Muscle layer of duodenum (tissue), 2 donors: Measurements from ENCODE around the gene DPH2.

ENCODE experiments used
- H3K27ac ChIP-seq: one replicate; pipeline ENCODE4 v1.7.0; 2013; ENCODE audit warnings: mild to moderate bottlenecking, low read length
- H3K27me3 ChIP-seq: one replicate; pipeline ENCODE4 v1.7.0; 2013; ENCODE audit warnings: low read depth, mild to moderate bottlenecking, control low read depth, low read length
- H3K36me3 ChIP-seq, 2 donors: one replicate each; pipeline ENCODE4 v1.7.0; 2013; ENCODE audit warnings: low read length in 2 of 2, control low read depth in 1 of 2, mild to moderate bottlenecking in 1 of 2; ENCODE audit not compliant: insufficient read depth in 2 of 2, control insufficient read depth in 1 of 2
- H3K4me1 ChIP-seq, 2 donors: one replicate each; pipeline ENCODE4 v1.7.0; 2013; ENCODE audit warnings: low read length in 2 of 2, mild to moderate bottlenecking in 2 of 2, control low read depth in 1 of 2, moderate library complexity in 1 of 2; ENCODE audit not compliant: insufficient read depth in 2 of 2, control insufficient read depth in 1 of 2
- H3K4me3 ChIP-seq, 2 donors: one replicate each; pipeline ENCODE4 v1.7.0; 2013; ENCODE audit warnings: low read length in 2 of 2, low read depth in 1 of 2, mild to moderate bottlenecking in 1 of 2
- H3K9me3 ChIP-seq, 2 donors: one replicate each; pipeline ENCODE4 v1.7.0; 2013; ENCODE audit warnings: low read length in 2 of 2, control low read depth in 1 of 2, mild to moderate bottlenecking in 1 of 2; ENCODE audit not compliant: control insufficient read depth in 1 of 2
- donor health status: healthy.

Gene DPH2

GRCh38 chr1:43987159-43987902 lies 17.5 kb downstream of the DPH2 start:
- Histone ChIP-seq H3K27ac (no peak overlapping the region), H3K27me3 (no peaks in the 10 kb centered on the region), H3K36me3 (peaks cover 0 to 9% of the 10 kb centered on the region in 2 donors), H3K4me3 (no peak overlapping the region), H3K9me3 (no peaks in the 10 kb centered on the region), H3K4me1 (peaks cover 0 to 8% of the 10 kb centered on the region in 2 donors)

GRCh38 chr1:43990271-43991199 lies 20.7 kb downstream of the DPH2 start:
- Histone ChIP-seq H3K27ac (peak overlapping the region; percentile 39), H3K4me3 (peak overlapping the region; percentile 65 to 79), H3K4me1 (peaks cover 0 to 8% of the 10 kb centered on the region in 2 donors)

GRCh38 chr1:43991200-43991475 lies 21.3 kb downstream of the DPH2 start:
- no peaks in the 10 kb centered on the region for H3K9me3 ChIP-seq
- H3K4me3 ChIP-seq: peak overlapping the region; percentile 65 to 79
- H3K4me1 ChIP-seq: peaks cover 0 to 8% of the 10 kb centered on the region in 2 donors
- H3K27me3 ChIP-seq: no peaks in the 10 kb centered on the region
- H3K36me3 ChIP-seq: peaks cover 0 to 2% of the 10 kb centered on the region in 2 donors
- H3K27ac ChIP-seq: peak overlapping the region; percentile 39

More at GRCh38 chr1:43990271-43991199, 20.7 kb downstream of the DPH2 start:
- H3K9me3 ChIP-seq: no peaks in the 10 kb centered on the region
- H3K27me3 ChIP-seq: no peaks in the 10 kb centered on the region
- H3K36me3 ChIP-seq: peaks cover 0 to 8% of the 10 kb centered on the region in 2 donors

- H3K4me3 ChIP-seq: peak within 1 kb of the TSS; percentile 65 to 79
- H3K36me3 ChIP-seq: no peaks in the 10 kb centered on the region
- H3K27me3 ChIP-seq: no peaks in the 10 kb centered on the region
- H3K27ac ChIP-seq: peak within 1 kb of the TSS; percentile 39
- H3K9me3 ChIP-seq: no peaks in the 10 kb centered on the region
- H3K4me1 ChIP-seq: peaks cover 0 to 9% of the 10 kb centered on the region in 2 donors
Measured at GRCh38 chr1:43991476-43992231, 21.8 kb downstream of the DPH2 start, which contains the start of gene CCDC24. TSS of gene CCDC24 (plus strand) at chr1:43991599. CDS start at chr1:43991879, 280 bp downstream.

- Histone ChIP-seq H3K27me3 (no peaks in the 10 kb centered on the region), H3K4me1 (peaks cover 0 to 16% of the 10 kb centered on the region in 2 donors), H3K9me3 (no peaks in the 10 kb centered on the region), H3K27ac (no peak overlapping the region), H3K36me3 (no peaks in the 10 kb centered on the region), H3K4me3 (peak overlapping the region; percentile 65 to 79)
Measured at GRCh38 chr1:43992232-43992995, 22.6 kb downstream of the DPH2 start.

GRCh38 chr1:43993206-43993914 lies 23.6 kb downstream of the DPH2 start:
- Histone ChIP-seq H3K4me1 (peaks cover 0 to 16% of the 10 kb centered on the region in 2 donors), H3K27ac (no peak overlapping the region), H3K27me3 (no peaks in the 10 kb centered on the region), H3K9me3 (no peaks in the 10 kb centered on the region), H3K36me3 (no peaks in the 10 kb centered on the region), H3K4me3 (no peak overlapping the region)

- Histone ChIP-seq H3K9me3 (no peaks in the 10 kb centered on the region), H3K4me1 (peaks cover 0 to 16% of the 10 kb centered on the region in 2 donors), H3K4me3 (no peak overlapping the region), H3K36me3 (no peaks in the 10 kb centered on the region), H3K27me3 (no peaks in the 10 kb centered on the region), H3K27ac (no peak overlapping the region)
Measured at GRCh38 chr1:43994071-43994470, 24.3 kb downstream of the DPH2 start.

GRCh38 chr1:43994794-43995790 lies 25.3 kb downstream of the DPH2 start:
- no peak overlapping the region for H3K4me3 ChIP-seq
- H3K4me1 ChIP-seq: peaks cover 0 to 16% of the 10 kb centered on the region in 2 donors
- no peaks in the 10 kb centered on the region for H3K36me3 ChIP-seq
- H3K27ac ChIP-seq: no peak overlapping the region
- no peaks in the 10 kb centered on the region for H3K27me3 ChIP-seq
- no peaks in the 10 kb centered on the region for H3K9me3 ChIP-seq

GRCh38 chr1:43995984-43996732 lies 26.3 kb downstream of the DPH2 start:
- Histone ChIP-seq H3K4me3 (no peak overlapping the region), H3K36me3 (peaks cover 0 to 5% of the 10 kb centered on the region in 2 donors), H3K27me3 (no peaks in the 10 kb centered on the region), H3K4me1 (peaks cover 0 to 9% of the 10 kb centered on the region in 2 donors), H3K9me3 (no peaks in the 10 kb centered on the region), H3K27ac (no peak overlapping the region)
